ENCODE measurements around the gene PIK3C2G.

PIK3C2G gene

GRCh38 chr12:18345021-18345735 is 83.9 kb downstream of the PIK3C2G start:
- DNase-seq = no peak

GRCh38 chr12:18352312-18352711 is 91.0 kb downstream of the PIK3C2G start:
- DNase-seq = no peak

GRCh38 chr12:18355429-18355828 is 94.1 kb downstream of the PIK3C2G start:
- no peak for DNase-seq

- no peak for DNase-seq
Measured at GRCh38 chr12:18358077-18358476, 96.8 kb downstream of the PIK3C2G start.

GRCh38 chr12:18358930-18359329 is 97.6 kb downstream of the PIK3C2G start:
- DNase-seq = no peak

GRCh38 chr12:18361433-18361832 is 100.1 kb downstream of the PIK3C2G start:
- no peak for DNase-seq

GRCh38 chr12:18363321-18363720 is 102.0 kb downstream of the PIK3C2G start:
- no peak for DNase-seq

GRCh38 chr12:18368594-18368993 is 107.3 kb downstream of the PIK3C2G start:
- no peak for DNase-seq

GRCh38 chr12:18373181-18373580 is 111.9 kb downstream of the PIK3C2G start:
- no peak for DNase-seq

- DNase-seq = no peak
Measured at GRCh38 chr12:18375131-18375530, 113.8 kb downstream of the PIK3C2G start.

- no peak for DNase-seq
Measured at GRCh38 chr12:18375583-18375982, 114.3 kb downstream of the PIK3C2G start.

- no peak for DNase-seq
Measured at GRCh38 chr12:18382236-18382885, 121.0 kb downstream of the PIK3C2G start.

GRCh38 chr12:18383203-18383602 is 121.9 kb downstream of the PIK3C2G start:
- DNase-seq = no peak

- no peak for DNase-seq
Measured at GRCh38 chr12:18387706-18388105, 126.4 kb downstream of the PIK3C2G start.

- DNase-seq = no peak
Measured at GRCh38 chr12:18389820-18390219, 128.5 kb downstream of the PIK3C2G start.

GRCh38 chr12:18391151-18391550 is 129.8 kb downstream of the PIK3C2G start:
- DNase-seq = no peak

GRCh38 chr12:18394742-18395141 is 133.4 kb downstream of the PIK3C2G start:
- DNase-seq = no peak

- DNase-seq = no peak
Measured at GRCh38 chr12:18400186-18400585, 138.9 kb downstream of the PIK3C2G start.

- DNase-seq = no peak
Measured at GRCh38 chr12:18402872-18403611, 141.7 kb downstream of the PIK3C2G start.

- DNase-seq = no peak
Measured at GRCh38 chr12:18411453-18411852, 150.1 kb downstream of the PIK3C2G start.

GRCh38 chr12:18414671-18415070 is 153.4 kb downstream of the PIK3C2G start:
- no peak for DNase-seq

- DNase-seq = no peak
Measured at GRCh38 chr12:18415227-18415626, 153.9 kb downstream of the PIK3C2G start.

GRCh38 chr12:18416412-18416811 is 155.1 kb downstream of the PIK3C2G start:
- no peak for DNase-seq

- DNase-seq = no peak
Measured at GRCh38 chr12:18419311-18419710, 158.0 kb downstream of the PIK3C2G start.

Measured in stimulated activated naive CD4-positive, alpha-beta T cell treated with Interleukin-2 at 50 U/mL for 16 hours (primary cell).